IMR-90 (cell line): ENCODE data around the gene ENOX1. TPM values are rescaled to one million over a fixed set of nuclear protein-coding genes. Genes with fewer than 3 reads are reported as not detected.

Experiments used
- ATAC-seq: fragments of 200-7000 bp; cut with Tn5 transposase; 2 replicates; pipeline ENCODE4 v1.9.1; 2020; ENCODE audit warnings: low read depth, mild to moderate bottlenecking, moderate library complexity
- BruUV-seq: library from RNA; stranded (reverse); fragments of 400-500 nt; replicated peaks from 2 replicates; lab custom pipeline; 2021; lab: Mats Ljungman, UMichigan
- CTCF ChIA-PET: fragments of 300-600 bp; formaldehyde crosslinking; extraction: SDS; loops from one replicate; lab custom pipeline; 2021; ENCODE audit warnings: antibody characterized with exemption; lab: Yijun Ruan, JAX
- POLR2A ChIA-PET: fragments of 300-600 bp; sonication (Branson Sonifier 250); formaldehyde crosslinking; loops from one replicate; lab custom pipeline; 2022; ENCODE audit warnings: antibody characterized with exemption; ENCODE audit not compliant: unreplicated experiment; lab: Charles Lee
- DNase-seq: peaks from one replicate; pipeline ENCODE4 v3.0.0; 2013
- H2AFZ ChIP-seq: replicated peaks from 2 replicates; pipeline ENCODE3; 2013; ENCODE audit warnings: low read length, mild to moderate bottlenecking; ENCODE audit not compliant: poor library complexity
- H2AK5ac ChIP-seq: 2 replicates; pipeline ENCODE4 v1.6.1; 2013; ENCODE audit warnings: low read depth, low read length, inconsistent platforms
- H2AK9ac ChIP-seq: replicated peaks from 2 replicates; pipeline ENCODE3; 2013; ENCODE audit warnings: mild to moderate bottlenecking, low read depth, low read length, moderate library complexity; ENCODE audit not compliant: poor library complexity
- H2BK120ac ChIP-seq: 2 replicates; pipeline ENCODE4 v1.6.1; 2013; ENCODE audit warnings: low read depth, low read length, inconsistent platforms
- H2BK15ac ChIP-seq: 3 replicates; pipeline ENCODE4 v1.6.1; 2013; ENCODE audit warnings: low read depth, low read length, inconsistent platforms
- H2BK20ac ChIP-seq: 2 replicates; pipeline ENCODE4 v1.6.1; 2013; ENCODE audit warnings: low read depth, mild to moderate bottlenecking, inconsistent platforms, low read length, moderate library complexity
- H2BK5ac ChIP-seq: 2 replicates; pipeline ENCODE4 v1.6.1; 2013; ENCODE audit warnings: mild to moderate bottlenecking, low read depth, low read length, inconsistent platforms; ENCODE audit not compliant: poor library complexity, severe bottlenecking
- H3K14ac ChIP-seq: replicated peaks from 2 replicates; pipeline ENCODE4 v1.6.1; 2013; ENCODE audit warnings: low read depth, low read length, inconsistent platforms
- H3K18ac ChIP-seq: 2 replicates; pipeline ENCODE4 v1.6.1; 2013; ENCODE audit warnings: low read depth, low read length, control low read depth
- H3K23ac ChIP-seq: 2 replicates; pipeline ENCODE4 v1.6.1; 2013; ENCODE audit warnings: low read depth, low read length, inconsistent platforms
- H3K27ac ChIP-seq: 2 replicates; pipeline ENCODE4 v1.5.1; 2013; ENCODE audit warnings: mild to moderate bottlenecking, control low read depth, low read length; ENCODE audit not compliant: insufficient read depth
- H3K27me3 ChIP-seq: 2 replicates; pipeline ENCODE4 v1.6.1; 2013; ENCODE audit warnings: low read length; ENCODE audit not compliant: control insufficient read depth, insufficient read depth
- H3K36me3 ChIP-seq: 2 replicates; pipeline ENCODE4 v1.6.1; 2013; ENCODE audit warnings: low read length, mixed read lengths; ENCODE audit not compliant: control insufficient read depth, insufficient read depth
- H3K4ac ChIP-seq: 2 replicates; pipeline ENCODE4 v1.6.1; 2013; ENCODE audit warnings: low read depth, low read length, inconsistent platforms
- H3K4me1 ChIP-seq: 2 replicates; pipeline ENCODE4 v1.6.1; 2013; ENCODE audit warnings: low read length, mixed read lengths; ENCODE audit not compliant: control insufficient read depth, insufficient read depth
- H3K4me2 ChIP-seq: 2 replicates; pipeline ENCODE4 v1.6.1; 2013; ENCODE audit warnings: low read depth, mild to moderate bottlenecking, control low read depth, low read length, moderate library complexity
- H3K4me3 ChIP-seq: 2 replicates; pipeline ENCODE4 v1.5.1; 2013; ENCODE audit warnings: low read depth, mild to moderate bottlenecking, control low read depth, low read length, moderate library complexity; ENCODE audit not compliant: insufficient read depth
- H3K56ac ChIP-seq: 2 replicates; pipeline ENCODE4 v1.6.1; 2013; ENCODE audit warnings: low read length, inconsistent platforms; ENCODE audit not compliant: insufficient read depth; ENCODE audit errors: extremely low read depth
- H3K79me1 ChIP-seq, 2 experiments: 2 replicates each; pipeline ENCODE4 v1.6.1; 2013; ENCODE audit warnings: low read length in 2 of 2, inconsistent platforms in 1 of 2, low read depth in 1 of 2
- H3K9ac ChIP-seq: 2 replicates; pipeline ENCODE4 v1.6.1; 2013; ENCODE audit warnings: low read depth, low read length, control low read depth
- H3K9me1 ChIP-seq: 2 replicates; pipeline ENCODE4 v1.6.1; 2013; ENCODE audit warnings: low read length, inconsistent platforms; ENCODE audit not compliant: insufficient read depth
- H3K9me3 ChIP-seq: 2 replicates; pipeline ENCODE4 v1.6.1; 2013; ENCODE audit warnings: low read length; ENCODE audit not compliant: control insufficient read depth, insufficient read depth
- H4K20me1 ChIP-seq: 2 replicates; pipeline ENCODE4 v1.6.1; 2013; ENCODE audit warnings: low read length, inconsistent platforms; ENCODE audit not compliant: insufficient read depth
- H4K5ac ChIP-seq: 2 replicates; pipeline ENCODE4 v1.6.1; 2013; ENCODE audit warnings: mild to moderate bottlenecking, low read depth, low read length, control low read depth
- H4K8ac ChIP-seq, 2 experiments: 2 replicates each; pipeline ENCODE4 v1.6.1; 2013; ENCODE audit warnings: low read depth in 2 of 2, low read length in 2 of 2, control low read depth in 1 of 2, inconsistent platforms in 1 of 2
- H4K91ac ChIP-seq: 2 replicates; pipeline ENCODE4 v1.6.1; 2013; ENCODE audit warnings: low read depth, low read length, inconsistent platforms; ENCODE audit not compliant: insufficient read depth
- CEBPB ChIP-seq: IDR thresholded peaks from 2 replicates; pipeline ENCODE4 v1.6.1; 2012; ENCODE audit warnings: low read depth, low read length, improper control_type of control experiment
- CHD1 ChIP-seq: IDR thresholded peaks from 2 replicates; pipeline ENCODE4 v1.6.1; 2012; ENCODE audit warnings: low read depth, low read length, improper control_type of control experiment
- USF2 ChIP-seq: fragments of 150-350 bp; IDR thresholded peaks from 2 replicates; pipeline ENCODE4 v1.6.1; 2017; ENCODE audit warnings: mild to moderate bottlenecking, antibody characterized with exemption, low read length, low read depth
- WGBS, 2 experiments: methylation state at CpG; one replicate each; pipeline versions ENCODE4 v1.1.5 to v1.1.7; 2013; ENCODE audit warnings: missing lambda C conversion rate in 2 of 2; ENCODE audit not compliant: insufficient read length in 1 of 2; ENCODE audit errors: extremely low coverage in 2 of 2; 5-methylcytosine and 5-hydroxymethylcytosine counted together
- dilution Hi-C: fragments of 300-500 bp; cut with HindIII; formaldehyde crosslinking; loops from one replicate; pipeline ENCODE4 v1.14.3; 2018; ENCODE audit warnings: low sequenced_read_pairs; ENCODE audit not compliant: unreplicated experiment
- in situ Hi-C: fragments of 300-500 bp; cut with MboI; formaldehyde crosslinking; loops from 3 replicates; pipeline ENCODE4 v1.14.3; 2019; ENCODE audit warnings: low sequenced_read_pairs, inconsistent platforms, mixed read lengths
- intact Hi-C: fragments of 100-400 bp; cut with micrococcal nuclease; formaldehyde crosslinking; loops from 2 replicates; pipeline ENCODE4 v1.10.0; 2022
- polyA plus RNA-seq, 3 experiments: library from polyadenylated mRNA; depleted of rRNA; stranded (reverse); fragments of >200 nt; gene quantifications; 2 replicates each; pipeline ENCODE4 v1.2.3, GENCODE V29; 2012; ENCODE audit warnings: low replicate concordance in 1 of 3
- total RNA-seq: library from RNA; depleted of rRNA; stranded (reverse); fragments of >200 nt; gene quantifications from 2 replicates; pipeline ENCODE4 v1.2.3, GENCODE V29; 2012

ENOX1 gene
- total and polyA plus RNA-seq, 2 of the 4 experiments (the other 2 are of a cell fraction) = 0.99 to 1.3 TPM

- Histone ChIP-seq H3K27ac (no peak overlapping the region), H2BK120ac (no peak overlapping the region), H4K91ac (no peak overlapping the region), H2BK5ac (no peak overlapping the region), H3K4ac (no peak overlapping the region), H2AK5ac (no peak overlapping the region), H2AFZ (no peak overlapping the region), H3K14ac (no peak overlapping the region), H3K23ac (no peak overlapping the region), H3K4me2 (no peak overlapping the region), H3K4me1 (no peaks in the 10 kb centered on the region), H3K27me3 (no peaks in the 10 kb centered on the region), H4K8ac (no peak overlapping the region), H4K5ac (no peak overlapping the region), H3K4me3 (no peak overlapping the region), H4K20me1 (no peaks in the 10 kb centered on the region), H2AK9ac (no peak overlapping the region), H3K9me3 (no peaks in the 10 kb centered on the region), H3K56ac (no peak overlapping the region), H3K79me1 (no peaks in the 10 kb centered on the region), H3K18ac (no peak overlapping the region), H2BK20ac (no peak overlapping the region), H3K9me1 (no peaks in the 10 kb centered on the region), H3K9ac (no peak overlapping the region), H2BK15ac (no peak overlapping the region), H3K36me3 (no peaks in the 10 kb centered on the region)
- peak; percentile 4 for DNase-seq
- ATAC-seq = no peak
- intact Hi-C loops = no loop called here
- dilution Hi-C loops = no loop called here
- in situ Hi-C loops = no loop called here
- no TSS peak for BruUV-seq
- CTCF ChIA-PET = no interaction called here
- no CpG with 5 or more reads among the region's 2 CpGs for WGBS, 2 experiments
- peak; percentile 57 for TF ChIP-seq CEBPB
- TF ChIP-seq CHD1 = no peak
- TF ChIP-seq USF2 = no peak
- POLR2A ChIA-PET = no interaction called here
These were observed 316.2 kb downstream of the ENOX1 start for GRCh38 chr13:43470610-43471009.
